ENCODE results near the gene EZR.

Gene EZR

DNA sequence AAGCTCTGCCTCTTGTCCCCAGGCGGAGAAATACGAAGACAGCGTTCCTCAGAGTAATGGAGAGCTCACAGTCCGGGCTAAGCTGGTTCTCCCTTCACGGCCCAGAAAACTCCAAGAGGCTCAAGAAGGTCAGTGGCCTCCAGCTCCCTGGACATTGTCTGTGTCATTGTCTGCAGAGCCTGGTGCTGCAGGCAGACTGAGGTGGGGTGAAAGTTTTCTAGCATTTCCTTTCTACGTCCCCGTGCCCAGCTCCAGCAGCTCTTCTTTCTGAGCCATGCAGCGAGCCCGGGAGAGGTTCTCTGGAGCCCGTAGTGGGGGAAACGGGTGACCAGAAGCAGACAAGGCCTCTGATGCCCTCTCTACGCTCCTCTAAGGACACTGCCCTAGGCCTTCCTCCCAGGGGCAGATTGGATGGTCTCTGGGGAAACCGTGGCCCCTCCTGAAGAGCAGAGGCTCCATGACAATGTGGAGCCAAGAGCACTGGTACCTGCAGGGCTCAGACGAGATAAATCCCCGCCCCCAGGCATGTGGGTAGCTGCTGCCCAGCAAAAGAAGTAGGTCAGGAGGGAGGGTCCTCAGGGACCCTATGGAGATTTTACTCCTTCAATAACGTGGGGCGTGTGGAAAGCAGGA lies 58.4 kb downstream of the EZR start:
- DNase-seq (ENCODE audit: low spot score) = no peak

DNA sequence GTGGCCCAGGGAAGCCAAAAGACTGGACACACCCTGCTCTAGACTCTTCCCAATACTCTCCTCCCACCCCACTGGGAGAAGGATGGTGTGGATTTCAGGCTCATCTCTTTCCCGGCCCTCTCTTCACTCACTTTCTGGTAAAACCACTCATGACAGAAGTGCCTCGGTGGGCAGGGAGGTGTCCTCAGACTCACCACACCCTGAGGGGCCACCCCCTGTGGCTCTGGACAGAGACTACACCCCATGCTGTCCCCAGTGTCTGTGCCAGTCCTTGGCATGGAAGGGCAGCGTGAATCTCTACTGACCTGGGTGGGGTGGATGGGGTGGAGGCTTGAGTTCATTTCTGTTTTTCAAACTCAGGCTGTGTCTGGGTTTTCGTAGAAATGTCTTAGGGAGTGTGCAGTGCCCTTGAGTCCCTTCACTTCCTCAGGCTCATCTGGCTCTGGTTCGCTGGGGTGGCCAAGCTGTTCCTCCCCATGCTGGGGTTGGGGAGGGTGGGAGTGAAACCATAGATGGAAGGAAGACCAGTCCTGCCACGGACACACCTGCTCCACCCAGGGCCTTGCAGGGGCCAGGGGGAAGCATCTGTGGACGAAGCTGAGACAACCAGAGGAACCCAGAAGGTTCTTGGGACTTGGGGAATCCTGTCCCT lies 59.1 kb downstream of the EZR start:
- DNase-seq (ENCODE audit: low spot score) = no peak

DNA sequence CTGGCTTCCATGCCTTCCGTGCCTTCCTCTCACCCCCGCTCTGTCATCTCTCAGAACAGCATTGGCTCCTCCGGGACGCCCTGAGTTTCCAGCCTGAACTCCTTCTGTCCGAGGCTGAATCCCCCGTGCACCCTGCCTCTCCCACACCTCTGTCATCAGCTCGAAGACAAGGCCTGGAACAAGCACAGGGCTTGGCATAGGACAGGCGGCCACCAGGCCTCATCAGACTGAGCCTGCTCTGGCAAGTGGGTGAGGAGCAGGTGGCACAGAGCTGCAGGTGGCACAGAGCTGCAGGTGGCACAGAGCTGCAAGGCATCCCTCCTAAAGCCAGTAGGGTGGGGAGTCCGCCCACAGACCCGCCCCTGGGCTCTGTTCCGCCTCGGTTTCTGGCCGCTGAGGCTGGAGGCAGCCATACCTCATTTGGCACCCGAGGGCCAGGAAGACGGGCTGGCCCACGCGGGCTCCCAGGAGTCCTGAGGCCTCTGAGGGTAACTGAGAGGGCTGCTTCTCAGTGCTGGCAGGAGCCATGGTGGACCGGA lies 60.2 kb downstream of the EZR start:
- no peak for DNase-seq (ENCODE audit: low spot score)

DNA sequence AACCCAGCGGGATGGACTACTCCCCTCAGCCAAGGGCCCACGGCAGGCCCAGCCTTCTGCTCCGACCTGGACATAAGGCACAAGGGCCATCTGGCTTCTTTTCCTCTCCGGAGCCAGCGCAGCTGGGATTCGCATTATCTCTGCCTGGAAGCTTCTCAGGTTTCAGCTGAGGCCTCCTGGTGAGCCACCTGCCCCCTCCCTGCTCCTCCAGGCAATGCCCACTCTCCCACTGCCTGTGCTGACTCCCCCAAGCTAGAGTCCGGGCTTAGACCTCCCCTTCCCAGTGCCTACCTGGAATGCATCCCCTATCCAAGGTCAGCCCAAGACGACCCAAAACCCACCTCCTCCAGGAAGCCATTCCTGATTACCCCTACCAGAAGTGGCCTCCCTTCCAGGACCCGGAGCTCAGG lies 60.7 kb downstream of the EZR start:
- DNase-seq (ENCODE audit: low spot score) = no peak

DNA sequence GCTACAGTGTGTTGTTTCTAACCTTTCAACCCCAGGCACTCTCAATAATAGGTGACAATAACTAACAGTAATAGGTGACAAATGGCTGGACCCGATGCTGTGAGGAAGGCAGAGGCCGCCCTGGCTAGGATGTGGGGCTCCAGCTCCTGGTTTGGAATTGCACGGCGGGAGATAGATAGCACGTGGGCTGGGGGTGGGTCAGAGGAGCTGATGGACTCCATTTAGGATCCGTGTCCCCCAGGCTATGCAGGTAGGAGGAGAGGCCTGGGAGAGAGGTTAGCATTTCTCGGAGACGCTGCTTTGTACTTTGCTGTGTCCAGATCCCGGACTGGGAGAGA lies 61.4 kb downstream of the EZR start:
- DNase-seq (ENCODE audit: low spot score) = no peak

DNA sequence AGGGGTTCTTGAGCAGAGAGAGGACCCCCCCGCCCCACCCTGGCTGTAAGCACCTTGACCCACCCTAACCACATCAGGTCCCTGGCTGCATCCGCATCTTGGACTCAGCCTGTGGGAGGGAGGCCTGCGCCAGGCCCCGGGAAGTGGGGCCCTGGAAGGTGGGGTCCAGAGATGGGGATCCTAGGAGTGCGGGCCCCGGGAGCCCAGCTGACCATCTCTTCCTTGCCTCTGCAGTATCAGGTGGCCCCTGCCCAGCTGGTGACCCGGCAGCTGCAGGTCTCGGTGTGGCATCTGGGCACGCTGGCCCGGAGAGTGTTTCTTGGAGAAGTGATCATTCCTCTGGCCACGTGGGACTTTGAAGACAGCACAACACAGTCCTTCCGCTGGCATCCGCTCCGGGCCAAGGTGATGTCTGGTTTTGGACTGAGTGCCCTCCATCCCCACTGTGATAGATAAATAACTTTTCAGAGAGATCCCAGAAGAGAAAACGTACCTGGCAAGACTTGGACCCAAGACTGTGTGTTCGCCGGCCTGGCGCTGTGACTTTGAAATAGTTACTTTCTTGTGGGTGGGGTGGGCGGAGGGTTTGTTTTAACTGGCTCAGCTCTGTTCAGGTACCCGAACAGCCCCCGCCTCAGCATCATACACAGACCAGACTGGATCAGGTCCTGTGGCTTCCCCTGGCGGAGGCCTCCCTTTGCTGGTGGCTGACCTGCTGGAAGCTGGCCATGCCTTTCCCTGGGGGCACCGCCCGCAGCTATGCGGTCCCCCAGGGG lies 62.0 kb downstream of the EZR start:
- DNase-seq (ENCODE audit: low spot score) = no peak

DNA sequence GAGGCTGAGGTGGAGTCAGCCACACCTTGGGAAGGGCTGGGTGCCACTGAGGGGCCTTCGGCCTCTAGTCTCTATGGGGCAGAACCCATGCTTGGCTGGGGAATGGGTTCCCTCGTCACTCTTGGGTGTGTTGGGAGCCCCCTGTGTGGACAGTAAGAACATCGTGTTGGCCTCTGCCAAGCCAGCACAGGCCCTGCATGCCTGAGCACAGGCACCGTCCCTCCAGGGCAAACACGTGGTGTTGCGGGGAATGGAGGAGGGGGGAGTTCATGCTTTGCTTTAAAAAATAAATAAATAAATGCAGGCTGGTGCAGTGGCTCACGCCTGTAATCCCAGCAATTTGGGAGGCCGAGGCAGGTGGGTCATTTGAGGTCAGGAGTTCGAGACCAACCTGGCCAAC lies 63.0 kb downstream of the EZR start:
- no peak for DNase-seq (ENCODE audit: low spot score)

DNA sequence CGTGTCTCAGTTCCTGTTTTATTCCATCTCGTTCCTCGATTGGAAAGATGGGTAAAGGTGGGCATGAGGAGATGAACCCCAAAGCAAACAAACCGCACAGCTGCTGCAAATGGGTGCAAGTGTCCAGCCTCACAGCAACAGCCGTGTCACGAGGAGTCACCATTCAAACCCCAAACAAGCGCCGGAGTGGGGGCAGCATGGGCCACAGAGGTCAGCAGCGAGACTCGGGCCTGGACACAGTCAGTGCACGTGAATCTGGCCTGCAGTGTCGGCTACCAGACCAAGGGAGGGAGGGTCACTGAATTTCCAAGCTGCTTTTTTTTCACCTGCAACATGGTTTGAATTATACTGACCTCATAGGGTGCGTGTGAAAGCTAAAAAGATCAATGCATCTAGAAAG lies 63.5 kb downstream of the EZR start:
- no peak for DNase-seq (ENCODE audit: low spot score)

DNA sequence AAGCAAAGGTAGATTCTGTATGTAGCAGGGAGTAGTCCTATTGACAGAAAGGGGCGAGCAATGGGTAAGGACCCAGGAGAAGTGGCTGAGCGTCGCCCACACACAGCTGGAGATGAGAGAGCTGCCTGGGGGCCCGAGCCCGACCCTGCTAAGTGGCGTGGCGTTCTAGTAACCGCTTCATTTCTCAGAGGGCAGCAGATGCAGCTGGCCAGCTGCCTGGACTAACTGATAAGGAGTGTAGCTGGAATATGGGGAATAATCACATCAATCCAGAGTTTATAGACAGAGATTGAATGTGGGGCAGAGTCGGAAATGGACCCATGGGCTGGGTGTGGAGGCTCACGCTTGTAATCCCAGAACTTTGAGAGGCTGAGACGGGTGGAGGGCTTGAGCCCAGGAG lies 64.4 kb downstream of the EZR start:
- no peak for DNase-seq (ENCODE audit: low spot score)

DNA sequence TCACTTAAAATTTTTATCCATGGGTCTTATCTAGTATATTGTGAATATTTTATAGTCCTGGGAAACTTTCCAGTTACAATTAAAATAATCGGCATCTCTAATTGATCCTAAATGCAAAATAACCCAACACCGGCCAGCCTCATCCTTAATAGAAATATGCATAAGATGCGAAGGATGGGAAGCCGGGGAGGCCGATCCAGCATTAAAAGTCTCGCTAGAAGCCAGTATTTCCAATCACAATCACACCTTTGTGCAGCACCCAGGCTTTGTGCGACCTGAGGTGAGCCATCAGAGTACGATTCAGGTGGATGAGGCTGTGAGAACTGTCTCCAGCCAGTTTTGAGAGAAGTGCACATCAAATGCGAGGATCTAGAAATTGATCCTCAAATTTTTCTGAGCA lies 65.4 kb downstream of the EZR start:
- DNase-seq (ENCODE audit: low spot score) = no peak

DNA sequence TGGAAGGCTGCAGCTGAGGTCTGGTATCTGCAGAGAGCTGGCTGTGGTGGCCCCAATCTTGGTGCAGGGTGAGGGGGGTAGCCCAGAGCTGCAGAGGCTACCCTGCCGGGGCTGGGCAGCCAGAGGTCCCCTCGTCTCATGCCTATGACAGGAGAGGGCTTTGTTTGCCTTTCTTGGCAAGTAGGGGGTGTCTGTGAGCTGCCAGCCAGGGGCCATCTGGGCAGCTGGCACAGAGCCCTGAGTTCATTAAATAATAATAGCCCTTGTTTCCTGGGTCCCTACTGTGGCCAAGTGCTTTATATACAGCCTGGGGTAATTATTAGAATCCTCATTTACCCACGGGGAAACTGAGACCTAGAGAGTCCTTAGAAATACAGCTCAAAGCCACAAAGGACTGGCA lies 66.6 kb downstream of the EZR start:
- DNase-seq (ENCODE audit: low spot score) = no peak

DNA sequence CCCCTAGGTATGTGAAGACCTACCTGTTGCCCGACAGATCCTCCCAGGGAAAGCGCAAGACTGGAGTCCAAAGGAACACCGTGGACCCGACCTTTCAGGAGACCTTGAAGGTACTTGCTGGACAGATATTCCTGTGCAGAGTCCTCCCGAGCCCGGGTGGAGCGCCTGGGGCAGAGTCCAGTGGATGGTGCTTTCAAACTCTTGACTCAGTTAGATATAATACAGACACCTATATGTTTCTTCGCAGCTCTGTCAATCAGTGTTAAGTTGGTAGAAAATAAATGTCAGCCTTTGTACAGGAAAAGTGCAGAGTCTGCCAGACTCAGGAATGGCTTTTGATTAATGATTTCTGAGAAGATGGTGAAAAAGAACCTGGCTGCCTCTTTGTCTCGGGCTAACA lies 67.2 kb downstream of the EZR start:
- no peak for DNase-seq (ENCODE audit: low spot score)

DNA sequence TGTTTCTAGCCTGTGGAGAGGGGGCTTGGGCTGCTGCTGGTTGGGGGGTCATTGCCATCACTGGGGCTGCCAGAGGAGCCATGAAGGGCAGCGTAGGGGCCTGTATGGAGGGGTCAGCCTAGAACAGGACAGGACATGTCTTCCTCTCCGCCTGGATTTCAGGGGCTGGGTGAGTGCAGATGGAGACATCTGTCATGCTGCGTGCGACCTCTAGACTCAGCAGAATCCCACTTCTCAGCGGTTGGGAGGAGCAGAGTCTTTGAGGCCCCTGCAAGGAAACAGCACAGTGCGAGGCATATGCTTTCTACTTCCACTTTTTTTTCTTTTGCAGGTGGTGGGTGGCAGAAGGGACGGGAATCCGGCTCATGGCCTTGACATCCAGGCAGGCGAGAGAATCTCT lies 67.9 kb downstream of the EZR start:
- no peak for DNase-seq (ENCODE audit: low spot score)

DNA sequence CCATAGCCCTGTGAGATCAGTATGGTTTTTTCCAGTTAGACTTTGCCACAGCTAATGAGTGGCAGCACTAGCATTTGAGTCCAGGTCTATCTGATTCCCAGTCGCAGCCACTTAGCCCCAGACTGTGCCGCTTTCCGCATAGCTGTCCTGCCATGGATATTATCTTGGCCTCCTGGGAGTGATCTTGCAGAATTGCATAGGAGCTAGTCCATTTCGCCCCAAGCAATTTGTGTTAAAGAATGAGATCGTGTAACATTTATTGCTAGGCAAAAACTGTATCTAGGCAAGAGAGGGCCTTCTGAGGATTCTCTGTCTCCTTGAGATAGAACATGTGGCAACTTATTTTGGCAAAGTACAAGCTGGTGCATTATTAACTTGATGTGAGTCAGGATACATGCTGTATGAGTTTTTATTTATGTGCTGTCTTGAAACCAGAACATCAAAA lies 74.2 kb downstream of the EZR start:
- no peak for DNase-seq (ENCODE audit: low spot score)

DNA sequence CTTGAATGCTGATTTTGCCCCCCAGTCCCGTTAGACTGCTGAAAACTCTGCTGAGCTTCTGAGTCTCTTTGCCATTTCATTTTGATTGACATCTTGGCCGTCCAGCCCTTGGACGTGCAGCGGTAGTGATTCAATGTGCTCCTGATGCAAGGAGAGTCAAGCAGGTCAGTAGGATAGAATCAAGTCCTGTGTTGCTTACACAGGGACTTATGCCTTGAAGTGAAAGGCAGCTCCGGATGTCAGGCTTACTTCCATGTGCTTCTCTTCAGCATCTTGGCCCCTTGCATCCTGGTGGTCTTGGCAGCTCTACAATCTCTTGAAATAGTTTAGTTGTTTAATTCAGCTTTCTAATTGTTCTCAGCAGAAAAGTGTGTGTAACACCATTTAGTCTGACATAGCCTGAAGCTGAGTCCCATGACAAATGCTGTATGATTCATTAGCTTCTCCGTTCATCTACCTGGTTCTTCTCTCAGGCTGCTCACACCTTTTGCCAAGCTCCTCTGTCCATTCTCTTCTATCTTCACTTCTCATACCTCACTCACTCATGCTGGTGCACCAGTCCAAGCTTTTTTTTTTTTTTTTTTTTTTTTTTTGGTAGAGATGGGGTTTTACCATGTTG lies 76.0 kb downstream of the EZR start:
- no peak for DNase-seq (ENCODE audit: low spot score)

DNA sequence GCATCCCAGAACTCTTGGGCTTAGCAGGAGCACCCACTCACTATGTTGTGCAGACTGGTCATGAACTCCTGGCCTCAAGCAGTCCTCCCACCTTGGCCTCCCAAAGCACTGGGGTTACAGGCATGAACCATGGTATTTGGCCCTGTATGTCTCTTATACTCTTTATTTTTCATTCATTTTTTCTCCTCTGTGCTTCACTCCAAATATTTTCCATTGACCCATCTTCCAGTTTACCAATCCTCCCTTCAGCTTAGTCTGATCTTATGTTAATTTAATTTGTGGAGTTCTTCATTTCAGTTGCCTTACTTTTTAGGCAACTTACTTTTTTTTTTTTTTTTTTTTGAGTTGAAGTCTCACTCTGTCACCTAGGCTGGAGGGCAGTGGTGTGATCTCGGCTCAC lies 79.5 kb downstream of the EZR start:
- no peak for DNase-seq (ENCODE audit: low spot score)

DNA sequence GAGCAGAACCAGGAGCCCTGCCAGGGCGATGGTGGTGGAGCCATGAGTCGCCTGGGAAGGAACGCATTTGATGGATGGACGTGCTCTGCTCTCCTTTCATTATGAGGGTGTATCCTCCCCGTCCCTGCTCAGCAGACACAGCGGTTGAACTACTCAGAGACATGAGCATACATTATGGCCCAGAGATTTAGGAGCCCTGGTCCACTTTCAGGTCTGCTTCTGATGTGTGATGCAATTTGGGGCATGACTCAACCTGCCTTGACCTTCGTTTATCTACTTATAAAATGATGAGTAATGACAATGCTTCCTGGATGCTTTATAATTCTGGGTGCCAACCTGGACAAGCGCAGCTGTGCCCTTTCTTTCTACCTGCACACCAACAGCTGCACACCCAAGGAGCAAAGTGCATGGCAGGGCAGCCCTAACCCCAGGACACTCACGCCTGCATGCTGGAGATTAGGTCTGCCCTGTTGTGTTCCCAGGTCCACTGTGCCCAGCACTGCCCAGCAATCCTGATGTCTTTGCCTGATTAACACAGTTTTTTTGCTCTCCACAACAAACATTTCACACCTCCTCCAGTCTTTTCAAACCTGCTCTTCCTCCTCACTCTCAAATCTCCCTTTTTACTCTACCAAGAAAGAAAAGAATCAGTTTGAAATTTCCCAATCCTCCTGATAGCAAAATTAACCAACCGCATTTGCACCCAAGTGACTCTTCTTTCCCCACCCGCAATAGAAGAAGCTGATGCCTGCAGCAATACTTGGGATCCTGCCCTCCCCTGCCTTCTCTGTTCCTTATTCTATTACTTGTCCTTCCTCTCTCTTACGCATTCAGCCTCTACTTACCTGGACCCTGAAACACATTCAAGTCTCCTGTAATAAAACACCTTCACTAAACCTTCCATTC lies 81.2 kb downstream of the EZR start:
- no peak for DNase-seq (ENCODE audit: low spot score)

DNA sequence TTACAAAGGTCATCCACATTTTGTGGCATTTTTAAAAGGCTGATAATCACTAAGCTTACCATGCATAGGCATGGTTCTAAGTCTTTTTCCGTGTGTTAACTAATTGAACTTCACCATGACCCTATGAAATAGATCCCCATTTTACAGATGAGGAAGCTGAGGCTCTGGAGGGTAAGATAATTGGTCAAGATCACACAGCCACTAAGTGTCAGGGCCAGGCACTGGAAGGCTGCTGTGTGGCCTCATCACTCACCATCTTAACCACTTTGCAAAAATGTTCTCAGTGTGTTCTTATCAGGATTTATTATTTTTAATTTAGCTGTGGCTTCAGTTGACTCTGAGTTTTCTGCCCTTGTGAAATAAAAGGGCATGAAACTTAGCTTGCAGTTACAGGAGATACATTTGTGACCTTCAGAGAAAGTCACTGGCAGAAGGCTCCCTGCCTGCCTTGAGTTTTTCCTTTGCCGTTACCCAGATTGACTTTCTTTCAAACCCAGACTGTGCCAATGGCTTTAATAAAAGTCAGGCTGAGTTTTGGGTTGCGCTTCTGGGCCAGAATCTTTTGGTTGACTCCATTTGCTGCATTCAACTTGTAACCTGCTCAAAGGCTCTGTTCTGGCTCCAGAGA lies 82.0 kb downstream of the EZR start:
- DNase-seq (ENCODE audit: low spot score) = no peak

DNA sequence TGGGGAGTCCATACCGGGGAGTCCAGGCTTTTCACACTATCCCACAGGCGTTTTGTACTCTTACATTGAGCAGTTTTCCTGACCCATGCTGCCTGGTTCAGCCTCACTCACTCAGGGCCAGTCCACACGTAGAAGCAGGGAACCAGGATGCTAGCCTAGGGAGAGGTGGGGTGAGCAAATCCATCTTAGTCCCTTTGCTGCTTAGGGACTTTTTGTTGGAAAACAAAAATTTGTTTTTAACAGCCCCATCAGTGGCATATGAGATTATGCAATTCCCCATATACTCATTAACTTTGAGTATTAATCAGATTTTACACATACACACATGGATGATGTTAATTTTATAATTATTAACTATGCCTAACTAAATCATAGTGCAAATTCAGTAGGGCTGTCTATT lies 84.2 kb downstream of the EZR start:
- DNase-seq (ENCODE audit: low spot score) = no peak

DNA sequence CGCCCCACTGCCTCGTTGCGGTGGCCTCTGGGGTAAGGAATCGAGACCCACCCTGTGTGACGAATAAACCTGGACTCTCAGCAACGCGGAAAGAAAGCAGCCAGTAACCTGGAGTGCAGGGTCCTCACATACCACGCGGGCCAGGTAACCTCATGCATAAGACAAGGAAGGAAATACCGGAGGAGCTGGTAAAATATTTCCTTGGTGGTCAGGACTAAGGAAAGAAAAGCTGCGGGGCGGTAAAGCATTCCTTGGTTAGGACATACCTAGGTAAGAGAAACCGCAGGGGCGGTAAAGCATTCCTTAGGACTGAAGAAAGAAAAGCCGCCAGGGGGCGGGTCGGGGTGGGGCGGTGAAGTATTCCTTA lies 88.6 kb downstream of the EZR start:
- DNase-seq (ENCODE audit: low spot score) = no peak

DNA sequence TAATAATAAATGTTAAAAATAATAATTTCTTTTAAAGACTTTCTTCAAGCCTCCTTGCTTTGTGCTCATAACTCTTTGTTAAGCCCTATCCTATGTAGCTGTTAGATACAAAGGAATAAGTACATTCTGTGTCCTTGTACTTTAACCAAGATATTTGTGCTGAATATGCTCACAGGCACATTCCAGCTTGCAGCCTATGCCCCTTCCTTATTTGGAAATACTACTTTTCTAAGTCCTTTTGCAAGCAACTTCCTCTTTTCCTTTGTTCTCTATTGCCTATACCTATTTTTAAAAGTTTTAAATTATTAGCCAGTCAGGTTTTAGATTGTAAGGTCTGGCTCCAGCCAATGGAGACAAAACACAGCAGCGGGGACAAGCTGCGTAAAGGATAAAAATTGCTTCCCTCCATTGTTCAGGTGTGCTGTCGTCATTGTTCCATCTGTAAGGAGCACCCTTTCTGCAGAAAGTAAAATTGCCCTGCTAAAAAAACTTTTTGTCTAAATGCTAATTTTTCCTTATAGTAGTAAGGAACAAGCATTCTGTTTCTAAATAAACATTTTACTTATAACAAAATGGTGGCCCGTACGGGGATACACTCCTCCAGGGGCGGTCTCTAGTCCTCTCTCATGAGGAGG lies 89.1 kb downstream of the EZR start:
- no peak for DNase-seq (ENCODE audit: low spot score)

All from AG08396 (cell line).